IMR-90 (cell line): Measurements from ENCODE around the gene CD55. TPM values are rescaled to one million over a fixed set of nuclear protein-coding genes. Genes with fewer than 3 reads are reported as not detected.

Experiments used
- ATAC-seq: fragments of 200-7000 bp; cut with Tn5 transposase; 2 replicates; pipeline ENCODE4 v1.9.1; 2020; ENCODE audit warnings: low read depth, mild to moderate bottlenecking, moderate library complexity
- BruUV-seq: library from RNA; stranded (reverse); fragments of 400-500 nt; replicated peaks from 2 replicates; lab custom pipeline; 2021; lab: Mats Ljungman, UMichigan
- CTCF ChIA-PET: fragments of 300-600 bp; formaldehyde crosslinking; extraction: SDS; loops from one replicate; lab custom pipeline; 2021; ENCODE audit warnings: antibody characterized with exemption; lab: Yijun Ruan, JAX
- POLR2A ChIA-PET: fragments of 300-600 bp; sonication (Branson Sonifier 250); formaldehyde crosslinking; loops from one replicate; lab custom pipeline; 2022; ENCODE audit warnings: antibody characterized with exemption; ENCODE audit not compliant: unreplicated experiment; lab: Charles Lee
- DNase-seq: peaks from one replicate; pipeline ENCODE4 v3.0.0; 2013
- H2AFZ ChIP-seq: replicated peaks from 2 replicates; pipeline ENCODE3; 2013; ENCODE audit warnings: low read length, mild to moderate bottlenecking; ENCODE audit not compliant: poor library complexity
- H2AK5ac ChIP-seq: 2 replicates; pipeline ENCODE4 v1.6.1; 2013; ENCODE audit warnings: low read depth, low read length, inconsistent platforms
- H2AK9ac ChIP-seq: replicated peaks from 2 replicates; pipeline ENCODE3; 2013; ENCODE audit warnings: mild to moderate bottlenecking, low read depth, low read length, moderate library complexity; ENCODE audit not compliant: poor library complexity
- H2BK120ac ChIP-seq: 2 replicates; pipeline ENCODE4 v1.6.1; 2013; ENCODE audit warnings: low read depth, low read length, inconsistent platforms
- H2BK15ac ChIP-seq: 3 replicates; pipeline ENCODE4 v1.6.1; 2013; ENCODE audit warnings: low read depth, low read length, inconsistent platforms
- H2BK20ac ChIP-seq: 2 replicates; pipeline ENCODE4 v1.6.1; 2013; ENCODE audit warnings: low read depth, mild to moderate bottlenecking, inconsistent platforms, low read length, moderate library complexity
- H2BK5ac ChIP-seq: 2 replicates; pipeline ENCODE4 v1.6.1; 2013; ENCODE audit warnings: mild to moderate bottlenecking, low read depth, low read length, inconsistent platforms; ENCODE audit not compliant: poor library complexity, severe bottlenecking
- H3K14ac ChIP-seq: replicated peaks from 2 replicates; pipeline ENCODE4 v1.6.1; 2013; ENCODE audit warnings: low read depth, low read length, inconsistent platforms
- H3K18ac ChIP-seq: 2 replicates; pipeline ENCODE4 v1.6.1; 2013; ENCODE audit warnings: low read depth, low read length, control low read depth
- H3K23ac ChIP-seq: 2 replicates; pipeline ENCODE4 v1.6.1; 2013; ENCODE audit warnings: low read depth, low read length, inconsistent platforms
- H3K27ac ChIP-seq: 2 replicates; pipeline ENCODE4 v1.5.1; 2013; ENCODE audit warnings: mild to moderate bottlenecking, control low read depth, low read length; ENCODE audit not compliant: insufficient read depth
- H3K27me3 ChIP-seq: 2 replicates; pipeline ENCODE4 v1.6.1; 2013; ENCODE audit warnings: low read length; ENCODE audit not compliant: control insufficient read depth, insufficient read depth
- H3K36me3 ChIP-seq: 2 replicates; pipeline ENCODE4 v1.6.1; 2013; ENCODE audit warnings: low read length, mixed read lengths; ENCODE audit not compliant: control insufficient read depth, insufficient read depth
- H3K4ac ChIP-seq: 2 replicates; pipeline ENCODE4 v1.6.1; 2013; ENCODE audit warnings: low read depth, low read length, inconsistent platforms
- H3K4me1 ChIP-seq: 2 replicates; pipeline ENCODE4 v1.6.1; 2013; ENCODE audit warnings: low read length, mixed read lengths; ENCODE audit not compliant: control insufficient read depth, insufficient read depth
- H3K4me2 ChIP-seq: 2 replicates; pipeline ENCODE4 v1.6.1; 2013; ENCODE audit warnings: low read depth, mild to moderate bottlenecking, control low read depth, low read length, moderate library complexity
- H3K4me3 ChIP-seq: 2 replicates; pipeline ENCODE4 v1.5.1; 2013; ENCODE audit warnings: low read depth, mild to moderate bottlenecking, control low read depth, low read length, moderate library complexity; ENCODE audit not compliant: insufficient read depth
- H3K56ac ChIP-seq: 2 replicates; pipeline ENCODE4 v1.6.1; 2013; ENCODE audit warnings: low read length, inconsistent platforms; ENCODE audit not compliant: insufficient read depth; ENCODE audit errors: extremely low read depth
- H3K79me1 ChIP-seq, 2 experiments: 2 replicates each; pipeline ENCODE4 v1.6.1; 2013; ENCODE audit warnings: low read length in 2 of 2, inconsistent platforms in 1 of 2, low read depth in 1 of 2
- H3K9ac ChIP-seq: 2 replicates; pipeline ENCODE4 v1.6.1; 2013; ENCODE audit warnings: low read depth, low read length, control low read depth
- H3K9me1 ChIP-seq: 2 replicates; pipeline ENCODE4 v1.6.1; 2013; ENCODE audit warnings: low read length, inconsistent platforms; ENCODE audit not compliant: insufficient read depth
- H3K9me3 ChIP-seq: 2 replicates; pipeline ENCODE4 v1.6.1; 2013; ENCODE audit warnings: low read length; ENCODE audit not compliant: control insufficient read depth, insufficient read depth
- H4K20me1 ChIP-seq: 2 replicates; pipeline ENCODE4 v1.6.1; 2013; ENCODE audit warnings: low read length, inconsistent platforms; ENCODE audit not compliant: insufficient read depth
- H4K5ac ChIP-seq: 2 replicates; pipeline ENCODE4 v1.6.1; 2013; ENCODE audit warnings: mild to moderate bottlenecking, low read depth, low read length, control low read depth
- H4K8ac ChIP-seq, 2 experiments: 2 replicates each; pipeline ENCODE4 v1.6.1; 2013; ENCODE audit warnings: low read depth in 2 of 2, low read length in 2 of 2, control low read depth in 1 of 2, inconsistent platforms in 1 of 2
- H4K91ac ChIP-seq: 2 replicates; pipeline ENCODE4 v1.6.1; 2013; ENCODE audit warnings: low read depth, low read length, inconsistent platforms; ENCODE audit not compliant: insufficient read depth
- MAFK ChIP-seq: IDR thresholded peaks from 2 replicates; pipeline ENCODE4 v1.6.1; 2012; ENCODE audit warnings: low read depth, low read length, improper control_type of control experiment
- MAZ ChIP-seq: IDR thresholded peaks from 2 replicates; pipeline ENCODE4 v1.6.1; 2012; ENCODE audit warnings: low read depth, mild to moderate bottlenecking, low read length, improper control_type of control experiment, moderate library complexity, borderline replicate concordance
- POLR2A ChIP-seq: IDR thresholded peaks from 2 replicates; pipeline ENCODE4 v1.6.1; 2012; ENCODE audit warnings: mild to moderate bottlenecking, low read depth, low read length
- WGBS, 2 experiments: methylation state at CpG; one replicate each; pipeline versions ENCODE4 v1.1.5 to v1.1.7; 2013; ENCODE audit warnings: missing lambda C conversion rate in 2 of 2; ENCODE audit not compliant: insufficient read length in 1 of 2; ENCODE audit errors: extremely low coverage in 2 of 2; 5-methylcytosine and 5-hydroxymethylcytosine counted together
- dilution Hi-C: fragments of 300-500 bp; cut with HindIII; formaldehyde crosslinking; loops from one replicate; pipeline ENCODE4 v1.14.3; 2018; ENCODE audit warnings: low sequenced_read_pairs; ENCODE audit not compliant: unreplicated experiment
- in situ Hi-C: fragments of 300-500 bp; cut with MboI; formaldehyde crosslinking; loops from 3 replicates; pipeline ENCODE4 v1.14.3; 2019; ENCODE audit warnings: low sequenced_read_pairs, inconsistent platforms, mixed read lengths
- intact Hi-C: fragments of 100-400 bp; cut with micrococcal nuclease; formaldehyde crosslinking; loops from 2 replicates; pipeline ENCODE4 v1.10.0; 2022
- polyA plus RNA-seq, 3 experiments: library from polyadenylated mRNA; depleted of rRNA; stranded (reverse); fragments of >200 nt; gene quantifications; 2 replicates each; pipeline ENCODE4 v1.2.3, GENCODE V29; 2012; ENCODE audit warnings: low replicate concordance in 1 of 3
- total RNA-seq: library from RNA; depleted of rRNA; stranded (reverse); fragments of >200 nt; gene quantifications from 2 replicates; pipeline ENCODE4 v1.2.3, GENCODE V29; 2012

Gene CD55
- total and polyA plus RNA-seq, 2 of the 4 experiments (the other 2 are of a cell fraction): 6.6 to 11.5 TPM

DNA sequence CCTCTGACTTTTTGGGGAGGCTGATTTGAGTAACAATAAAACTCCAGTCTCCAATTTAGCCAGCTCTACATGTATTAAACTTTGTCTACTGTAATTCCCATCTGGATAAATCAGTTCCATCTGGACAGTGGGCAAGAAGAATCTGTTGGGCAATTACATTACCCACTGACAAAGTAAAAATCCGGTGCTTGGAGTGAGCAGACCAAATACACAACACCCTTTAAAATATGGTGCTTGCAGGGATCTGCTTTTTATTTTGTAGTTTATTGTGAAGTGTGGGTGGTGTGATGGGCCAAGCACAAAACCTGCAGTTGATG lies 8.9 kb upstream of the CD55 start:
- Histone ChIP-seq H3K36me3 (no peaks in the 10 kb centered on the region), H3K4ac (no peak overlapping the region), H3K56ac (no peak overlapping the region), H4K5ac (no peak overlapping the region), H3K9ac (no peak overlapping the region), H3K4me2 (no peak overlapping the region), H3K23ac (no peak overlapping the region), H2BK5ac (no peak overlapping the region), H2AFZ (no peak overlapping the region), H4K8ac (no peak overlapping the region), H2AK5ac (no peak overlapping the region), H4K20me1 (no peaks in the 10 kb centered on the region), H3K4me3 (no peak overlapping the region), H4K91ac (no peak overlapping the region), H3K14ac (no peak overlapping the region), H3K79me1 (no peaks in the 10 kb centered on the region), H2BK120ac (peak overlapping the region; percentile 18; the same call in 1 of the 2 replicates), H3K27ac (no peak overlapping the region), H2BK20ac (no peak overlapping the region), H3K9me3 (no peaks in the 10 kb centered on the region), H3K27me3 (no peaks in the 10 kb centered on the region), H2BK15ac (no peak overlapping the region; the same call in 2 of the 3 replicates), H3K9me1 (peaks cover 6% of the 10 kb centered on the region), H3K18ac (no peak overlapping the region), H2AK9ac (no peak overlapping the region), H3K4me1 (peaks cover 2% of the 10 kb centered on the region)
- dilution Hi-C loops: no loop called here
- DNase-seq (no peak), ATAC-seq (no peak)
- no CpG with 5 or more reads among the region's 1 CpG for WGBS, 2 experiments
- in situ Hi-C loops: no loop called here
- TF ChIP-seq MAZ (no peak), MAFK (no peak), POLR2A (no peak)
- no TSS peak for BruUV-seq
- ChIA-PET CTCF (interaction anchor here (0.5 kb wide), 1 partner anchor 12 kb away, joined by 4 read pairs; no protein-coding TSS in a partner anchor), POLR2A (no interaction called here)
- intact Hi-C loops: no loop called here
